Cardiac fibroblast (primary cell): Measurements from ENCODE around the gene STX3.

Source experiments
- DNase-seq, 2 donors: peaks; one replicate each; pipeline versions ENCODE4 v3.0.0 to v3.0.0-alpha.2; 2010; ENCODE audit warnings: low read depth in 2 of 2
- H3K4me3 ChIP-seq, 2 donors: replicated peaks in 1 of 2; 1 replicate in 1 of 2; 2 replicates in 1 of 2; pipeline ENCODE4 v1.5.1; 2011; ENCODE audit warnings: low read depth in 2 of 2, low read length in 2 of 2, mild to moderate bottlenecking in 2 of 2, moderate library complexity in 1 of 2
- CTCF ChIP-seq: IDR thresholded peaks from one replicate; pipeline ENCODE4 v1.5.1; 2011; ENCODE audit warnings: low read depth, mild to moderate bottlenecking, low read length, inconsistent platforms

STX3 gene

GRCh38 chr11:59754859-59755700 is at the start of gene STX3:
STX3 (plus strand) TSS chr11:59755376; CDS start chr11:59755606, 230 bp downstream.
- TF ChIP-seq CTCF: no peak

GRCh38 chr11:59706518-59707285 is 48.5 kb upstream of the STX3 start:
- no peak overlapping the region for H3K4me3 ChIP-seq
- peak; percentile 61 to 84 for DNase-seq
- no peak for TF ChIP-seq CTCF

More at GRCh38 chr11:59754859-59755700, at the start of gene STX3:
- peak; percentile 68 to 75 for DNase-seq
- H3K4me3 ChIP-seq: peak within 1 kb of the TSS; percentile 88 to 94

GRCh38 chr11:59707371-59707770 is 47.8 kb upstream of the STX3 start:
- no peak overlapping the region for H3K4me3 ChIP-seq
- no peak for DNase-seq
- no peak for TF ChIP-seq CTCF

- no peak for TF ChIP-seq CTCF
- no peak for DNase-seq
- H3K4me3 ChIP-seq: no peak overlapping the region
Observed at GRCh38 chr11:59708537-59708936, 46.6 kb upstream of the STX3 start.

- no peak for DNase-seq
- H3K4me3 ChIP-seq: no peak overlapping the region
- TF ChIP-seq CTCF: no peak
Observed at GRCh38 chr11:59710136-59710847, 44.9 kb upstream of the STX3 start.

- H3K4me3 ChIP-seq: no peak within 1 kb of the TSS
- no peak for TF ChIP-seq CTCF
- no peak for DNase-seq
Observed at GRCh38 chr11:59713745-59714144, 41.4 kb upstream of the STX3 start, which contains the start of gene OR10V1. OR10V1 (minus strand) TSS chr11:59713845; CDS start chr11:59713845, 0 bp downstream.
